ENCODE measurements around the gene TRIM46. TPM values are rescaled to one million over a fixed set of nuclear protein-coding genes. Genes with fewer than 3 reads are reported as not detected.

TRIM46 gene
- total and polyA plus RNA-seq, 9 of the 15 experiments (the other 6 are each of a cell fraction or from before 2014, with no cell fraction given): 0.05 to 0.60 (median 0.16) TPM; not detected in 3

- FAIRE-seq: peak; percentile 92
- TF ChIP-seq HDAC2 (IDR thresholded peaks at IDR 0.05): peak; percentile 75
- no peak for TF ChIP-seq ZNF212 (CRISPR knock-in tag; IDR thresholded peaks at IDR 0.05)
- no peak for TF ChIP-seq CEBPZ (IDR thresholded peaks at IDR 0.05; ENCODE audit: borderline replicate concordance, low read depth, low read length)
- TF ChIP-seq ZNF143 (CRISPR knock-in tag; IDR thresholded peaks at IDR 0.05): peak; percentile 100
- TF ChIP-seq, protein P1, sequence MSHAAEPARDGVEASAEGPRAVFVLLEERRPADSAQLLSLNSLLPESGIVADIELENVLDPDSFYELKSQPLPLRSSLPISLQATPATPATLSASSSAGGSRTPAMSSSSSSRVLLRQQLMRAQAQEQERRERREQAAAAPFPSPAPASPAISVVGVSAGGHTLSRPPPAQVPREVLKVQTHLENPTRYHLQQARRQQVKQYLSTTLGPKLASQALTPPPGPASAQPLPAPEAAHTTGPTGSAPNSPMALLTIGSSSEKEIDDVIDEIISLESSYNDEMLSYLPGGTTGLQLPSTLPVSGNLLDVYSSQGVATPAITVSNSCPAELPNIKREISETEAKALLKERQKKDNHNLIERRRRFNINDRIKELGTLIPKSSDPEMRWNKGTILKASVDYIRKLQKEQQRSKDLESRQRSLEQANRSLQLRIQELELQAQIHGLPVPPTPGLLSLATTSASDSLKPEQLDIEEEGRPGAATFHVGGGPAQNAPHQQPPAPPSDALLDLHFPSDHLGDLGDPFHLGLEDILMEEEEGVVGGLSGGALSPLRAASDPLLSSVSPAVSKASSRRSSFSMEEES (CRISPR knock-in tag; IDR thresholded peaks at IDR 0.05): no peak
- no peak for TF ChIP-seq IRF9 (tag; IDR thresholded peaks at IDR 0.05)
- TF ChIP-seq HSF4 (CRISPR knock-in tag; IDR thresholded peaks at IDR 0.05; ENCODE audit: borderline replicate concordance): no peak
- no peak for TF ChIP-seq STAT5B (CRISPR knock-in tag; IDR thresholded peaks at IDR 0.05)
- no peak for TF ChIP-seq CBFB (CRISPR knock-in tag; IDR thresholded peaks at IDR 0.05)
- TF ChIP-seq, protein P2, sequence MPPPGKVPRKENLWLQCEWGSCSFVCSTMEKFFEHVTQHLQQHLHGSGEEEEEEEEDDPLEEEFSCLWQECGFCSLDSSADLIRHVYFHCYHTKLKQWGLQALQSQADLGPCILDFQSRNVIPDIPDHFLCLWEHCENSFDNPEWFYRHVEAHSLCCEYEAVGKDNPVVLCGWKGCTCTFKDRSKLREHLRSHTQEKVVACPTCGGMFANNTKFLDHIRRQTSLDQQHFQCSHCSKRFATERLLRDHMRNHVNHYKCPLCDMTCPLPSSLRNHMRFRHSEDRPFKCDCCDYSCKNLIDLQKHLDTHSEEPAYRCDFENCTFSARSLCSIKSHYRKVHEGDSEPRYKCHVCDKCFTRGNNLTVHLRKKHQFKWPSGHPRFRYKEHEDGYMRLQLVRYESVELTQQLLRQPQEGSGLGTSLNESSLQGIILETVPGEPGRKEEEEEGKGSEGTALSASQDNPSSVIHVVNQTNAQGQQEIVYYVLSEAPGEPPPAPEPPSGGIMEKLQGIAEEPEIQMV (tag; conservative IDR thresholded peaks at IDR 0.05; ENCODE audit: low read depth): no peak
- 0 out of 2 replicates have a peak, but pooled peaks have one; percentile 84 for TF ChIP-seq XRCC5 (IDR thresholded peaks at IDR 0.05; ENCODE audit: low read depth, low read length)
- TF ChIP-seq POLR2B (IDR thresholded peaks at IDR 0.05; ENCODE audit: low read depth, partially characterized antibody): peak; percentile 90
- no peak for TF ChIP-seq ZNF77 (CRISPR knock-in tag; IDR thresholded peaks at IDR 0.05)
- TF ChIP-seq ZC3H4 (CRISPR knock-in tag; IDR thresholded peaks at IDR 0.05; ENCODE audit: borderline replicate concordance): peak; percentile 12; the same call in 1 of the 2 replicates
Measured at GRCh38 chr1:155139895-155140629, 33.6 kb upstream of the TRIM46 start, which contains the start of gene DPM3. DPM3 (minus strand) TSS chr1:155140531; CDS start chr1:155140240, 291 bp downstream.

More at GRCh38 chr1:155139895-155140629, 33.6 kb upstream of the TRIM46 start, which contains the start of gene DPM3:
- Histone ChIP-seq H3K27ac (ENCODE audit: extremely low read depth, low read depth, low read length) (peak within 1 kb of the TSS; percentile 95), H2AFZ (ENCODE audit: low read depth, low read length) (peak within 1 kb of the TSS; percentile 93), H4K20me1 (replicated peaks; ENCODE audit: control insufficient read depth, insufficient read depth, low read length) (no peaks in the 10 kb centered on the region), H3K9me3 (replicated peaks; ENCODE audit: control insufficient read depth, insufficient read depth, low read depth, low read length) (peaks cover 7% of the 10 kb centered on the region; the same call in 1 of the 2 replicates), H3K9ac (ENCODE audit: insufficient read depth in 1 of 2, low read depth in 2 of 2, low read length in 2 of 2) (peak within 1 kb of the TSS; percentile 93 to 100), H3K4me3 (peak within 1 kb of the TSS; percentile 79), H3K36me3 (ENCODE audit: control insufficient read depth, insufficient read depth, low read length) (peaks cover 23% of the 10 kb centered on the region), H3K4me2 (ENCODE audit: insufficient read depth, low read length) (peak within 1 kb of the TSS; percentile 93), H3K9me1 (ENCODE audit: control insufficient read depth, insufficient read depth, low read length) (no peaks in the 10 kb centered on the region), H3K79me2 (ENCODE audit: control insufficient read depth, insufficient read depth, low read length) (peaks cover 43% of the 10 kb centered on the region), H3K27me3 (ENCODE audit: control insufficient read depth in 2 of 2, insufficient read depth in 2 of 2, low read length in 2 of 2) (no peaks in the 10 kb centered on the region), H3K4me1 (replicated peaks in 1 of 2; ENCODE audit: control insufficient read depth in 2 of 2, insufficient read depth in 2 of 2, low read length in 2 of 2) (peaks cover 24 to 48% of the 10 kb centered on the region in 2 experiments)
- peak; percentile 81 for ATAC-seq
- in situ Hi-C loops (cut with MboI) (no loop called here), intact Hi-C loops (cut with micrococcal nuclease) (loop anchor here (2.0 kb wide), 1 partner anchor 45 kb away; no protein-coding TSS in a partner anchor)
- BruUV-seq (replicated peaks): TSS peak; percentile 90
- peak; percentile 85 to 95 (median 87) for DNase-seq (ENCODE audit: extremely low read depth in 1 of 4, low spot score in 3 of 4)
- WGBS (ENCODE audit: insufficient coverage, low coverage, missing lambda C conversion rate): under 1% methylated on average over 40 of the region's 42 CpGs
- ChIA-PET CTCF (ENCODE audit: low intra/inter-chr PET ratio) (no interaction called here), POLR2A (interaction anchor here (0.5 to 1.5 kb wide), 4 partner anchors 8 to 468 kb away, joined by 3 to 4 read pairs (median 3); no protein-coding TSS in a partner anchor)
